ENCODE data around the gene SMYD3. TPM values are rescaled to one million over a fixed set of nuclear protein-coding genes. Genes with fewer than 3 reads are reported as not detected.

Gene SMYD3
- polyA plus RNA-seq, 3 donors from 2014 or later: 48.4 to 57.5 (median 50.8) TPM

DNA sequence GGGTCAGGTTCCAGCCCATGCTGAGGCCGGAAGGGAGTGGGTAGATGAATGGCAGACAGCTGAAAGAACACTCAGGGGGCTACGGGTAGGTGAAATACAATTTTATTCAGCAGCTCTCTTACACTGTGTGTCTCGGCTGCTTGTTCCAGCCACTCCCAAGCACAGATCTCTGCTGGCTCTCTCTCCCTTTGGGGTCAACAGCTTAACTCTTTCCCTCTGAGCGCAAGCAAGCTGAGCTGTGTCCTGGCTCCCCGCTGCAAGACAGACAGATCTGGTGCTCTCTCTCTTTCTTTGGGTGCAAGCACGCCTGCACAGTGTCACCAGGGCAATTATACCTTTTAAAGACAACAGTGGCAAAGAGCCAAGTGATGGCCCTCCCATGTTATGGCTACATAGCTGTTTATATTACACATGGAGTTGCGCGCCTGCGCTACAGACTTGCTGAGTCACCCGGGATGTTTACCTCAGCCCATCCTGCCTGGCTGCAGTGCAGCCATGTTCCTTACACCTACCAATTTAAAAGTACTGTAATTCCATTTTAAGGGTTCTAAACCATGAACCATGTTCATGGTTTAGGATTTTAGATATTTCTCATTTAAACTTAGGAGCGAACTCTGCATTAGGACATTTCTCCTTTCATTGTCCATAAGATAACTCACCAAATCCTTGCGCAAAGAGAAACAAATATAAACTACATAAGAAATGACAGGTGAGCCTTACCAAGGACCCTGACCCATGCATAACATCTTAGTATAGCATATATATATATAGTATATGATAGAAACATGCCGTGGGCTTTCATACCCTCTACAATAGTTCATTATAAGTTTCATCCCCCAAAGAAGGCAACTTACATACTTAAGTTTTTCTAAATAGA lies 396.5 kb downstream of the SMYD3 start:
- H3K4me1 Mint-ChIP-seq: peaks cover 0 to 7% of the 10 kb centered on the region in 2 donors
- no peak for DNase-seq
- H3K27ac Mint-ChIP-seq: no peak overlapping the region
- peaks cover 0 to 1% (median 0%) of the 10 kb centered on the region in 3 donors for H3K27me3 Mint-ChIP-seq (ENCODE audit: low read depth in 3 of 3)
- H3K4me3 Mint-ChIP-seq: no peak overlapping the region
- no peaks in the 10 kb centered on the region for H3K9me3 Mint-ChIP-seq
- peaks cover 0 to 6% (median 4%) of the 10 kb centered on the region in 3 donors for H3K36me3 Mint-ChIP-seq

DNA sequence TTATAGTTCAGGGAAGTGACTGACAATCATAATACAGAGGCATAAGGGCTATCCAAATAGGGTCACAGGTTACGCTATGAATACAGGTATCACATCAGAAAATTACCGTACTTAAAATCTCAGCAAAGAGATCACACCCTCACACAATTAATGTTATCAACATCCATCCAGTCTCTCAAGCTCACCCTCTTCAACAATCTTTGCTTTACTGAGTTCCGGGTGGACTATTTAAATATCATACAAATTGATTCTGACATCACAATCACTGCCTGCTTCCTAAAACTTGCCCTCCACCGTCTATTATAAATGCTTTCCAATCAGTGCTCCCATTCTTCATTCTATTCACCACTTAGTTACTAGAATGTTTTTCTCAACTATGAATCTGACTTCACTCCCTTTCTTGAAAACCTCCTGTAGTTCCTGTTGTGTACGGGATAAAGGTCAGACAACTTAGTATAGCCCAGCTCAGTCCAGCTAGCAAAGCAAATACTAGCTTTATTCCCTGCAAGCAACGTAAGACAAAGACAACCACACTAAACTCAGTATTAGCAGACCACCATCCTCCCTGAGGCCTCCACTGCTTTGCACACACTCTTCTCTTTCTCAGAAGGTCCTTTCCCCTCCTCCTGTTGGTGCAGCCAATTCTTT lies 398.7 kb downstream of the SMYD3 start:
- DNase-seq: no peak
- H3K4me1 Mint-ChIP-seq: peaks cover 0 to 3% of the 10 kb centered on the region in 2 donors
- H3K36me3 Mint-ChIP-seq: peaks cover 0 to 4% (median 0%) of the 10 kb centered on the region in 3 donors
- no peak overlapping the region for H3K27ac Mint-ChIP-seq
- H3K27me3 Mint-ChIP-seq (ENCODE audit: low read depth in 3 of 3): peaks cover 0 to under 1% (median 0%) of the 10 kb centered on the region in 3 donors
- no peak overlapping the region for H3K4me3 Mint-ChIP-seq
- H3K9me3 Mint-ChIP-seq: no peaks in the 10 kb centered on the region

DNA sequence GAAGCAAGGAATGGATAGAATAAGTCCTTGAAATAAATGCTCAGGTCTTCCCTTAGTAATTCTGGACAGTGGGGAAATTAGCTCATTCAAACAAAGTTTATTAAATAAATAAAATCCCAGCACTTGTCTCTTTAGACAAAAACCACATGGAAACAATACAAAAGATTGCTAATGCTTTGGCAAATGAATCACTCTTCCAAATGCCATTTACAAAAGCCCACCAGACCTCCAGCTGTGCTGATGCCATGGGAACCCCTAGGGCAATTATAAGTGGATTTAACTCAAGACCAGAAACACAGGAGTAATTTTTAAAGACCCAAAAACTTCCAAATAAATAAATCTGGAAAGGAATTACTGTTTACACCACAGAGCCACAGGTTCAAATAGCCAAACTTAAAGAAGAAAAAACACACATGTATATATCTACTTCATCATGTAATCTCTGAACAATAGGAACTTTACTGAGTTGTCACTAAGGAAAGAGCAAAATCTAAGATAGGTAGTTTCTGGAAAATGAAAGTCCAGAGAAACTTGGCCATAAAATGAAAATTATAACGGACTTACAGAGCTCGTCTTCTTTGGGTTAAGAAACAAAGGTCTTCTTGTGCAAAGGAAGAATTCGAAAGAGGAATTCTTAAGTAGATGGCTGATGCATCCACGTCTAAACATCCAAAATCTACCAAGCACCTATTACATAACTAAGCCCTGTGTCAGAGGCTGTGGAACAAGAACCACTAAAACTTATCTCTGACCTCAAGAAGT lies 399.4 kb downstream of the SMYD3 start:
- no peaks in the 10 kb centered on the region for H3K4me1 Mint-ChIP-seq
- peaks cover 0 to 4% (median 0%) of the 10 kb centered on the region in 3 donors for H3K36me3 Mint-ChIP-seq
- no peak overlapping the region for H3K27ac Mint-ChIP-seq
- peaks cover 0 to 1% (median 0%) of the 10 kb centered on the region in 3 donors for H3K27me3 Mint-ChIP-seq (ENCODE audit: low read depth in 3 of 3)
- no peaks in the 10 kb centered on the region for H3K9me3 Mint-ChIP-seq
- no peak overlapping the region for H3K4me3 Mint-ChIP-seq
- no peak for DNase-seq

DNA sequence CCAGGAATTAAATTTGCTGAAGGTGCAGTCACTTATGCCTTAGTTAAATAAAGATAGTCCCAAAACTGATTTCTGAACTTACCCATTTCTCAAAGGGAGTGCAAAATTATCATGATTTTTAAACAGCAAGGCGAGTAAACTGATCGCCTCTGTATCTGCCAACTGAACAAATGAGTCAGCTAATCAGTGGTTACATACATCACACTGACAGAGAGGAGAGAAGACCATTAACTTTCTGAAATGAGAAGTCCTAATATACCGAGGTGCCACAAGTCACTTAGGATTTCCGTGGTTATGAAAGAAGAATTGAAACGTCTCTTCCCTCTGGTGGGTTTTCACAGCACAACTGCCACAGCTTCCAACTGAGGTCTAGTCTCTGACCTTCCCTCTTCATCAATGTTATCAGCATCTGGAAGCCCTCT lies 400.7 kb downstream of the SMYD3 start:
- DNase-seq: no peak
- Mint-ChIP-seq H3K4me1 (no peaks in the 10 kb centered on the region), H3K9me3 (no peaks in the 10 kb centered on the region), H3K36me3 (peaks cover 0 to 6% (median under 1%) of the 10 kb centered on the region in 3 donors), H3K27me3 (ENCODE audit: low read depth in 3 of 3) (peaks cover 0 to 1% (median 0%) of the 10 kb centered on the region in 3 donors), H3K4me3 (no peak overlapping the region), H3K27ac (no peak overlapping the region)

DNA sequence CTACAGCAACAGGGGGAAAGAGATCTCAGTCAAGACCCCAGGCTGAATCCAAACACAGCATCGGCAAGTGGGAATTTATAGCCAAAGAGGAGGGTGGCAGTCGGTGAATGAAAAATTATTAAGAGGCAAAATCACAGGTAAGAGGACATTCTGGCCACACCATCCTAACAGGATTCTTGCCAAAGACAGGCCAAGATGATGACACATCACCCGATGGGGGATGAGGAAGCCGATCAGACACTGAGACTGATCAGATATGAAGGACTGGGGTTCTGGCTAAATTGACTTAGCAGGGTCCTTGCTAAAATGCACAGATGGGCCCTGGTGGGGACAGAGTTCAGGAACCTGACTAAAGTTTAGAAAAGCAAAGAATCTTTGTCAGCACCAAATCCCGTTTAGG lies 402.2 kb downstream of the SMYD3 start:
- Mint-ChIP-seq H3K27me3 (ENCODE audit: low read depth in 3 of 3) (peaks cover 0 to 3% (median 0%) of the 10 kb centered on the region in 3 donors), H3K4me3 (no peak overlapping the region), H3K4me1 (no peaks in the 10 kb centered on the region), H3K27ac (no peak overlapping the region), H3K36me3 (peaks cover 0 to 6% (median 5%) of the 10 kb centered on the region in 3 donors), H3K9me3 (no peaks in the 10 kb centered on the region)
- DNase-seq: no peak

DNA sequence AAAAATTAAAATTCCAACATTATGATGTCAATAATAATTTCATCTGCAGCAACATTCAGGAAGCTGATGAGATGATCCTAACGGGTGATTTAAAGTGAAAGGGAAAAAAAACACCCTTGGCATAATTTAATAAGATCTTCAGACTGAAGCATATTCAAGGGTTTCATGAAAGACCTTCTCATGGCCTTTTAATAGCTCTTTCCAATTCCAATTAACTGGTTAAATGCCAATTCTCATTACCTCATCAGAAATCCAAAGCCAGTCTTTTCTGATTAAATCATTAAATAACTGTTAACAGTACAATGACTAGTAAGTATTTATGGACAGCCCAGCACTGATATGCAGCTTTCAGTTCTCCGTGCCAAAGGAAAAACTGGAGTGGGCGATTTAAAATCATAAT lies 407.5 kb downstream of the SMYD3 start:
- Mint-ChIP-seq H3K27me3 (ENCODE audit: low read depth in 3 of 3) (peaks cover 0 to 3% (median 0%) of the 10 kb centered on the region in 3 donors), H3K4me3 (no peak overlapping the region), H3K9me3 (peaks cover 0 to 2% (median 0%) of the 10 kb centered on the region in 6 donors), H3K36me3 (peaks cover 0 to 9% (median 5%) of the 10 kb centered on the region in 3 donors), H3K4me1 (no peaks in the 10 kb centered on the region), H3K27ac (no peak overlapping the region)
- no peak for DNase-seq

DNA sequence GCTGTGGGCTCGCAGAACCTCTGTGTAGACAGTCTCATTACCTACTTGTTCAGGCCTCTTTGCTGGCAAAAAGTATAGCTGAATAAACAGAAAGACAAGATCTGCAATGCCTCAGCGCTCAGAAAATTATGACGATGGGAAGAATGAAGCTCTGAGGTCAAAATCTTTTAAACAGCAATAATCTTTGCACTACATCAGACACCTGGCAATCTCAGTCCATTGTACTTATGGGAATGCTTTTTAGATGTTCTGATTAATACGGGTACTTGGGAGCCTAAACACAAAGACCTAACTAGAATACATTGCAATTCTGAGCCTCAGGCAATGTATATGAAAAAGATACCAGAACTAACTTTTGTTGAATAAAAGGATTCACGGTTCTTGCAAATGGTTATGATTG lies 410.7 kb downstream of the SMYD3 start:
- Mint-ChIP-seq H3K4me1 (peaks cover 0 to 2% of the 10 kb centered on the region in 2 donors), H3K27ac (no peak overlapping the region), H3K27me3 (ENCODE audit: low read depth in 3 of 3) (peaks cover 0 to 1% (median 0%) of the 10 kb centered on the region in 3 donors), H3K36me3 (peaks cover 0 to 8% (median 8%) of the 10 kb centered on the region in 3 donors), H3K9me3 (peaks cover 0 to 2% (median 0%) of the 10 kb centered on the region in 6 donors), H3K4me3 (no peak overlapping the region)
- no peak for DNase-seq

DNA sequence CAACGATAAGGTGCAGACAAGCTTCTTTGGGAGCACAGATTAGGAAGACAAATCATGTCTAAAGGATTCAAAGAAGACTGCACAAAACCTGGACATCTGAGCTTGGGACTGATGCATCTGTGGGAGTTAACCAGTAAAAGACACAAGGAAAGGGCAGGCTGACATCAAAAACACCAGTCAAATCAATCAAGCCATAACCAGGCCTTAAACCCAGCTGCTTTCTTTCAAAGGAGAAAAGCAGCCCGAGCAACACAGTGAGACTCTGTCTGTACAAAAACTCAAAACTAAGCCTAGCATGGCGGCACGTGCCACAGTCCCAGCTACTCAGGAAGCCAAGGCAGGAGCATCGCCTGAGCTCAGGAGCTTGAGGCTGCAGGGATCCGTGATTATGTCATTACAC lies 411.6 kb downstream of the SMYD3 start:
- peaks cover 0 to 2% of the 10 kb centered on the region in 2 donors for H3K4me1 Mint-ChIP-seq
- no peak overlapping the region for H3K27ac Mint-ChIP-seq
- H3K4me3 Mint-ChIP-seq: no peak overlapping the region
- peaks cover 0 to 2% (median 0%) of the 10 kb centered on the region in 6 donors for H3K9me3 Mint-ChIP-seq
- peaks cover 0 to 1% (median 0%) of the 10 kb centered on the region in 3 donors for H3K27me3 Mint-ChIP-seq (ENCODE audit: low read depth in 3 of 3)
- H3K36me3 Mint-ChIP-seq: peaks cover 0 to 12% (median 6%) of the 10 kb centered on the region in 3 donors
- no peak for DNase-seq

DNA sequence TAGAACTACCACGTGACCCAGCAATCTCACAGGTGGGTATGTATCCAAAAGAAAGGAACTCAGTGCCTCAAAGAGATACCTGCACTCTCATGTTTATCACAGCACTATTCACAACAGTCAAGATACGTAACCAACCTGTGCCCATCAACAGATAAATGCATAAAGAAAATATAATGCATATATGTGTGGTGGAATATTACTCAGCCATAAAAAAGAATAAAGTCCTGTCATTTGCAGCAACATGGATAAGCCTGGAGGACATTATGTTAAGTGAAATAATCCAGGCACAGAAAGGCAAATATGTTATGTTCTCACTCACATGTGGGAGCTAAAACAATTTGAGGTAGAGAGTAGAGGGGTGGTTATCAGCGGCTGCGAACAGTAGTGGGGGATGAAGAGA lies 413.8 kb downstream of the SMYD3 start:
- Mint-ChIP-seq H3K36me3 (peaks cover 0 to 12% (median 3%) of the 10 kb centered on the region in 3 donors), H3K27me3 (ENCODE audit: low read depth in 3 of 3) (peaks cover 0 to 2% (median 1%) of the 10 kb centered on the region in 3 donors), H3K4me3 (no peak overlapping the region), H3K9me3 (peaks cover 0 to 2% (median 0%) of the 10 kb centered on the region in 6 donors), H3K27ac (no peak overlapping the region), H3K4me1 (peaks cover 0 to 2% of the 10 kb centered on the region in 2 donors)
- DNase-seq: no peak

DNA sequence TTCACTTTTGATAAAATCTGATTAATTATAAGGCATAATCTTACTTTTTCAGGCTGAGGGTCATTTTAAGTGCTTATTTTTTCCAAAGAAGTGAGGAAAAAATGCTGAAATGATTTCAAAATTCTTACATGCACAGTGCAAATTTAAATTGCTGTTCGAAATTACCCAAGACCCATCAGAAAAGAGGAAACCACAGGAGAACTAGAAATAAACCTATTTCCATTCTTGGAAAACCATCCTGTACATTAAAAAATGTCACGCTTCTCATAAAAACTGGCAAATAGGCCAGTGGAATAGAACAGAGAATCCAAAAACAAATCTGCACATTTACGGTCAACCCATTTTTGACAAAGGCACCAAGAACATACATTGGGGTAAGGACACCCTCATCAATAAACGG lies 414.9 kb downstream of the SMYD3 start:
- Mint-ChIP-seq H3K27ac (no peak overlapping the region), H3K9me3 (peaks cover 0 to 2% (median 0%) of the 10 kb centered on the region in 6 donors), H3K36me3 (peaks cover 0 to 12% (median 3%) of the 10 kb centered on the region in 3 donors)

DNA sequence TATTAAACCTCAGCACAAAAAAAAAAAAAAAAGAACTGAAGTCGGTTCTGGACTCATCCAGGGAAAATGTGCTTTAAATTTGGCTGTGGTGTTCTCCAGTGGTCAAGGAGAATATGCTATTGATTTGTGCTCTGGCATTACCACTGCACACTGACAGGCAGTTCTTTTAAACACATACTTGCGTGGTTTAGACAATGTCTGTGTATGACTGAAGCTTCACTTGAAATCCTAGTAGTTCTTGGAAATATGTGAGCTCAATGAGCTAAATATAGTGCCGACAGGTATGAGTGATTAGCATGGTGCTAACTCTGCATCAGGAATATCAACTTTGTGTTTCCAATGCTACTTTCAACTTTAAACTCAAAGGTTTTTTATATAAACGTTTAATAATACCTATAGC lies 415.6 kb downstream of the SMYD3 start:
- H3K36me3 Mint-ChIP-seq: peaks cover 0 to 12% (median 3%) of the 10 kb centered on the region in 3 donors
- H3K9me3 Mint-ChIP-seq: peaks cover 0 to 2% (median 0%) of the 10 kb centered on the region in 6 donors
- peaks cover 0 to 2% (median 1%) of the 10 kb centered on the region in 3 donors for H3K27me3 Mint-ChIP-seq (ENCODE audit: low read depth in 3 of 3)
- no peak overlapping the region for H3K27ac Mint-ChIP-seq
- DNase-seq: no peak
- H3K4me3 Mint-ChIP-seq: no peak overlapping the region
- H3K4me1 Mint-ChIP-seq: peaks cover 0 to 2% of the 10 kb centered on the region in 2 donors

More for the DNA sequence above, 414.9 kb downstream of the SMYD3 start:
- H3K4me3 Mint-ChIP-seq: no peak overlapping the region
- peaks cover 0 to 2% of the 10 kb centered on the region in 2 donors for H3K4me1 Mint-ChIP-seq
- no peak for DNase-seq
- H3K27me3 Mint-ChIP-seq (ENCODE audit: low read depth in 3 of 3): peaks cover 0 to 2% (median 1%) of the 10 kb centered on the region in 3 donors

DNA sequence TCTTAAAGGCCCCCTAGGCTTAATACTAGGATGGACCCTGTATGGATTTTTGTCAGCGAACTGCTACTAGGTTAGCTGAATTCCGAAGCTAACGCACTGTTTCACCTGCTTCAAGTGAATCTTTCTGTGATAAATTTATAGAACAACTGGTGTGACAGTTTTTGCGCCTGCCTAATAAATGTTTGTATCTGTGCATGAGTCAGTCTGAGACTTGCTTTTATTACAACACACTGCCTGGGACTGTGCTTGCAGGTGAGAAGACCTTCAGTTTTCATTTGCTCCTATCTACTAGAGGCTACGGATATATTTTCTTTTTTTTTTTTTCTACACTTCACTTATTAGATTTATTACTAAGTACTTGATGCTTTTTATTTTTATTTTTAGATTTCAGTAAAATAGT lies 420.9 kb downstream of the SMYD3 start:
- peaks cover 0 to 4% (median 3%) of the 10 kb centered on the region in 3 donors for H3K36me3 Mint-ChIP-seq
- no peak for DNase-seq
- H3K27ac Mint-ChIP-seq: no peak overlapping the region
- peaks cover 0 to 3% (median 0%) of the 10 kb centered on the region in 6 donors for H3K9me3 Mint-ChIP-seq
- H3K4me3 Mint-ChIP-seq: no peak overlapping the region
- no peaks in the 10 kb centered on the region for H3K4me1 Mint-ChIP-seq
- peaks cover 0 to 4% (median 1%) of the 10 kb centered on the region in 3 donors for H3K27me3 Mint-ChIP-seq (ENCODE audit: low read depth in 3 of 3)

DNA sequence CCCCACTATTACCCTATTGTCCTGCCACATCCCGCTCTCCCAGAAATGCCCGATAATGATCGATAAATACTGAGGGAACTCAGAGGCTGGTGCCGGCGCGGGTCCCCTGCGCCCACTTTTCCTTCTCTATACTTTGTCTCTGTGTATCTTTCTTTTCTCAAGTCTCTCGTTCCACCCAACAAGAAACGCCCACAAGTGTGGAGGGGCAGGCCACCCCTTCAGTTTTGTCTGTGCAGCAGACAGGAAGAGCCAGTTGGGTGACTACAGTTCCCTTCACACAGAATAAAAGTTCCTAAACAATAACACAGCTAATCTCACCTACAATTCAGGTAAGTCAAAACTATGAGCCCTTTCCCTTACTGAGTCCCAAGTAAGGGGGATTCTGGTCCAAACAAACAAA lies 423.7 kb downstream of the SMYD3 start:
- Mint-ChIP-seq H3K27me3 (ENCODE audit: low read depth in 3 of 3) (peaks cover 0 to 2% (median 0%) of the 10 kb centered on the region in 3 donors), H3K9me3 (peaks cover 0 to 3% (median 0%) of the 10 kb centered on the region in 6 donors), H3K4me3 (no peak overlapping the region), H3K4me1 (peaks cover 3 to 9% of the 10 kb centered on the region in 2 donors), H3K27ac (no peak overlapping the region), H3K36me3 (peaks cover 0 to 4% (median 0%) of the 10 kb centered on the region in 3 donors)
- no peak for DNase-seq
